Renal cortex interstitium (tissue), 11 donors: ENCODE results near the gene IFI27. TPM values are rescaled to one million over a fixed set of nuclear protein-coding genes. Genes with fewer than 3 reads are reported as not detected.
"Not testable (repeated sequence)": the region's sequence is repeated elsewhere in the genome, so short reads cannot be mapped to it uniquely, and the experiment has no call there.

ENCODE experiments used
- DNase-seq, 11 donors: peaks; one replicate each; pipeline ENCODE4 v3.0.0-alpha.2; 2013; ENCODE audit warnings: low read depth in 9 of 11, low spot score in 4 of 11; ENCODE audit errors: extremely low read depth in 1 of 11
- polyA plus RNA-seq, 3 donors: library from polyadenylated mRNA; unstranded; fragments of 120-200 nt; gene quantifications; one replicate each; pipeline ENCODE4 v1.2.1, GENCODE V29; 2013; ENCODE audit not compliant: insufficient read length in 3 of 3

Gene IFI27
- polyA plus RNA-seq, 3 donors = 5.0 to 15.4 (median 6.5) TPM

DNA sequence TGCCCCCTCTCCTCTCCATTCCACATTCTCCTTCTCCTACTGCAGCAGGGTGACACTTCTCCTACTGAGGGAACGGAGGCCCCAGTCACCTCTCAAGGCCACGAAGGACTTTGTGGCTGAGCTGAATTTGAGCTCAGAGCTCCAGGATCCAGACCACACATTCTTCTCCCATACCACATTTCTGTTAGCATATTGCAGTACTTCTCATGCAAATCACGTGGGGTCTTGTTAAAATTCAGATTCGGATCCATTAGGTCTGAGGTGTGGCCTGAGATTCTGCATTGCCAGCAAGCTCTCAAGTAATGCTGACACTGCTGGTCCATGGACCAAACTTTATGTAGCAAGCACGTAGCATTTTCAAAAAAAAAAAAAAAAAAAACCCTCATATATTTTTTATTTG is 28.5 kb downstream of the IFI27 start:
- DNase-seq = no peak

GRCh38 chr14:94139421-94139820 is 28.9 kb downstream of the IFI27 start:
- no peak for DNase-seq

GRCh38 chr14:94142247-94142646 is 31.7 kb downstream of the IFI27 start:
- no peak for DNase-seq

DNA sequence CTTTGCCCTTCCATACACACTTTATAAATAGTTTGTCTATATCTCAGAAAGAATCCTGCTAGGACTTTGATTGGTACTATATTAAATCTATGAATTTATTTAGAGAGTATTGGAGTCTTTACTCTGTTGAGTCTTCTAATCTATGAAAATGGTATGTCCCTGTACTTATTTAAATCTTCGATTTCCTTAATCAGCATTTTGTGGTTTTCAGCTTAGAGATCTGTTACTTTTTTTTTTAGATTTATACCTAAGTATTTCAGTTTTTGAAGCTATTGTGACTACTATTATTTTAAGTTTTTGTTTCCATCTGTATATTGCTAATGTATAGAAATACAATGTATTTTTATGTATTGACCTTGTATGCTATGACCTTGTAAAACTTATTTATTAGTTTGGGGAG is 32.3 kb downstream of the IFI27 start:
- DNase-seq = no peak

GRCh38 chr14:94143239-94143638 is 32.7 kb downstream of the IFI27 start:
- no peak for DNase-seq

GRCh38 chr14:94143711-94144110 is 33.2 kb downstream of the IFI27 start:
- no peak for DNase-seq

- no peak for DNase-seq
Measured at GRCh38 chr14:94144765-94145164, 34.2 kb downstream of the IFI27 start.

DNA sequence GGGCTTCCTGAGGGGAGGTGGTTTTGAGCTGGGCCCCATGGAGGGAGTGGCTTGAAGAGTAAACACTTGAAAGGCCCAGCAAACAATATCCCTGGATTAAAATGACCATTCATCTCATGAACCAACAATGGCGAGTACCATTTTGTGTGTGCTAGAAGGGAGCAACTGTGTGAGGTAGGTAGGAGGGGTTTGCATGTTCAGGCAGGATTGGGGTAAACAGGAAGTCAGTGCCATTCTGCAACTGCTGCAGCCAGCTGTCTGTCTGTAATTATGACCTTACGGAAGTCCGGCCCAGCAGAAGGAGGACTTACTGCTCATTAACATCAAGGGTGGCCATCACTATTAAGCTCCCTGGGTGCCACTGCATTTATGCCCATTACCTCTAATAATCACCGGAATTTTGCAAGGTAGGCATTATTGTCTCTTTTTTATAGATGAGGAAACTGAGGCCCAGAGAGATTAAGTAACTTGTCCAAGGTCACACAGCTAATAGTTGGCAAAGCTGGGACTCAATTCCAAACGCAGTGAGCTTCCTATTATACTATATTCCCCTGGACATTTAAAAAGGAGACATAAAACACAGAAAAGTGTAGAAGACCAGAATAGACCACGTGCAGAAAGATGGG is 35.5 kb downstream of the IFI27 start:
- DNase-seq = no peak

- no peak for DNase-seq
Measured at GRCh38 chr14:94152676-94153075, 42.1 kb downstream of the IFI27 start.

DNA sequence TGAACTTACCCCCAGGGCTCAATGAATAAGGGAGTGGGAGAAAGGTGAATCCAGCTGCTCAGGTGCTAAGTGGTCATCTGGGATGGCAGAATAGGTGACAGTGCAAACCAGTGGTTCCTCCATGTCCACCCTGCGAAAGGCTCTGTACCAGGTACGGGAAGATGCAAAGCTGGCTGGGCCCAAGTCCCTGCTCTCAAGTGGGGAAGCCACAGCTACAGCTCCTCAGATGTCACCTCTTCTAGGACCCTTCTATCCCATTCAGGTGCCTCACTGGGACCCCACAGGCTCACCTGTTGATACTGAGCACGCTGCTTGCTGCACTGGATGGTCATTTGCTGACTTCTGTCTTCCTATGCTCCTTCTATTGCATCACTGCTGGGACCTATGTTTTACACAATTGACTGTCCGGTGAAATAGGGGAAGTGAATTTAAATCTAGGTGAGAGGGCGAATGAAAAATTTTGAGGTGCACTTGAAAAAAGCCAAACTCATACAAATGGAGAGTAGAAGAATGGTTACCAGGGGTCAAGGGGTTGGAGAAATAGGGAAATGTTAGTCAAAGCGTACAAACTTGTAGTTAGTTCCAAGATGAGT is 43.3 kb downstream of the IFI27 start:
- no peak for DNase-seq

GRCh38 chr14:94156143-94156542 is 45.6 kb downstream of the IFI27 start:
- DNase-seq = not testable (repeated sequence)

DNA sequence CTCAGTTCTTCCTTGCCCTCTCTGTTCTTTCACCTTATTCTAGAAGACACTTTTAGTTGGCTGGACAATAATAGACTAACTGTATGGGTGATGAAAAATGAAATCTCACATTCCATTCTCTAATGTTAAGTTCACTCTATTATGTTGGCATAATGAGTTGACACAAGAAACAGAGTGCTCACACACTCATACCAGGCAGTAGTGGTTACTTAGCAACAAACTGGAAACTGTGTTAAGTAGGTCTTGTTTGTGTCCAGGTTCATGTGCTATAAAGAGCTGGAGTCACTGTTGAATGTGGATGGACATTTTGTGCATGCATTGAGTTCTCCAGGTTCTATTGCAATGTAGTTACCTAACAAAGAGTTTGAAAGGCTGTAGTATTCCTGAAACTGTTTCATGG is 46.7 kb downstream of the IFI27 start:
- DNase-seq = no peak

DNA sequence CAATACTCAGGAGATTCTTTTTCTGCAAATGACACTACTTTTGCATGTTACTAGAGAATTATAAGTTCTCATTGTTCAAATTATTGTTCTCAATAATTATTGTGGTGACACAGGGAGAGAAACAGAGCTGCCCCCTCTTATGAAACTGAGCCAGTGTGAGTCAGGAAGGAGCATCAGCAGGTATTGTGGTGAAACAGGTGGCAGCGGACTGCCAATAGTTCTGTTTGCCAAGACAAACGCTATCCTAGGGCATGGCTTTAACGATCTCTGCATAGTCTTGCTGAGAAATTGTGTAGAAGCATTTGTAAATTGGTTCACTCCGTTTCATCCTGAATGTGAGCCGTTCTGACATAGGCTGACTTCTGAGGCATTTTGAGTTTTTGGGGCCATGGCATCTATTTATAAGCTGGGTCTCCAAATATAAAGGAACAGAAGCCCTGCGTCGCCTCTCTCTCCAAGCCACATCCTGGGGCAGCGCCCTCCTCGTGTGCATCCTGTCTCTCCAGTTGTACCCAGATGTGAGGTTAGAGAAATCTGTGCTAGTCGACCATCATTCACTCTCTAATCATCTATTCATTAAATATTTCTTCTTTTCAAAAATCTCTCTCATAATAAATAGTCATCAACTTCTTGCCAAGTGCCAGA is 47.8 kb downstream of the IFI27 start:
- no peak for DNase-seq

- DNase-seq = no peak
Measured at GRCh38 chr14:94161058-94161457, 50.5 kb downstream of the IFI27 start.

- no peak for DNase-seq
Measured at GRCh38 chr14:94161981-94162380, 51.4 kb downstream of the IFI27 start.

DNA sequence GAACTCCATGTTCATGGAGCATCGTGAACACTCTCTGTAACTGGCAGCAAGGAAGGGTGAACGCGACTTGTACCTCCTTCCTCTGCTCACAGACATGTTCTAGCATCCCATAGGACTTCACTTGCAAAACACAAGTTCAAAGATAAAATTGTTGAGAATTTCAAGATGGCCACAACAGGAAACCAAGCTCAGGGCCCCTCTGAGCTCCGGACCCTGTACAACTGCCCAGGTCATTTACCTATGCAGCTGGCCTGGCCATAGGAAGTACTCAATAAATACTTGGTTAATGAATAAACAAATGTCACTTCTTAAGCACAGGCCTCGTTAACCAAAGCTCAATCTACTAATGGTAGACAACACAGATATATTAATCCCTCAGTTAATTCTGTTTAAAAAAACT is 51.9 kb downstream of the IFI27 start:
- no peak for DNase-seq

DNA sequence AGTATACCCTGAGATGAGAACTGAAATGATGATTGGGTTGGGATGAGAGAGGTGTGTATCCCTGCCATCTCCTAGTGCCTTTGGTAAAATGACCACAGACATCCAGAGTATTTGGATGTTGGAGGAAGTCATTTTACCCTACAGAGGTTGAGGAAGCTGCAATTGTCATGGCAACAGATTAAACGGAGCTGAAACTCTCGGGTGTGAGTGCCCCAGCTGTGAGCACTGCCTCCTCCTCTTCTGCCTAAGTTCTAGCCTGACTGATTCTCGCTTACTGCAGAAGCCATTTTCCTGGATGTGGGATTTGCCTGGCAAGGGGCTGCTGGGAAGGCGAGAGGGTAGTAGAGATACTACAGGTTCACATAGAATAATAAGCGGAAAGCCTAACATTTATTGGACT is 53.3 kb downstream of the IFI27 start:
- DNase-seq = no peak

DNA sequence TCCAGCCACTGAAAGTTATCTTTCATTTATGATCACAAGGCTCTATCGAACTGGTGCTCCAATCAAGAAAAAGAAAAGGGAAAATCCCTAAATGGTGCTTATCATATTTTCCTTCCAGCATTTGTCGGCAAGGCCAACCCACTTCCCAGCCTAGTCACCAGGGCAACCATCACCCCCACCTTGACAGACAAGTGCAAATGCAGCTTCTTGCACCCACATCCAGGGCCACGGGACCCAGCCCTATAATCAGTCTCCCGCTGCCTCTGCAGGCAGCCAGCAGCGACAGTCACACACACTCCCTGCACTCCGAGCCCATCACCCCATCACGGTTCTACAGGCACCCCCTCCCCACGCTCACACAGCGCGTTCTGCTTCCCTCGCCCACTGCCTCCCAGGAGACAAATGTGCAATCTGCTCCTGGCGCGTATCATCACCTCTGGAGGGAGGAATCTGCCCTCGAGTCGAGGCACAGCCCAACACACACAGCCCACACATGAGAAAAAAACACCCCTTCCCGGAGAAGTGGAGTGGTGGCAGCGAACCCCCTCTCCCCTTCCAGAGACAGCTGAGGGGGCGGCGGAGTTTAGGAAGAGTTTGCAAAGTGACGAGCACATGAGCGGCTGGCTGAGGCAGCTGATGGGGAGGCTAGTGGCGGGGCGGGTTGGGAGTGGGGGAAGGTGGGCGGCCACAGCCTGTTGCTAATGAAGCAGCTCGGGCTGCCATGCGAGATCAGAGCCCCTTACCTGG is 54.3 kb downstream of the IFI27 start:
- DNase-seq = no peak

GRCh38 chr14:94165744-94166143 is 55.2 kb downstream of the IFI27 start:
- no peak for DNase-seq
